Activated T-helper 1 cell treated with anti-CD3 and anti-CD28 coated beads, Interleukin-12 subunit alpha, Interleukin-12 subunit beta, Interleukin-2, Interleukin-4 antibody, amounts not matched to agents 30 ng/mL and 10 ng/mL and 1 ng/mL, durations not matched to agents 14 hours and 24 hours and 36 hours (primary cell): Measurements from ENCODE around the gene FAM240B. TPM values are rescaled to one million over a fixed set of nuclear protein-coding genes. Genes with fewer than 3 reads are reported as not detected.

ENCODE experiments used
- DNase-seq: peaks from one replicate; pipeline ENCODE4 v3.0.0; 2021; ENCODE audit warnings: low spot score
- H3K27ac Mint-ChIP-seq: one replicate; pipeline ENCODE4 v1.8.0; 2021; ENCODE audit warnings: mild to moderate bottlenecking, mixed read lengths
- H3K27me3 Mint-ChIP-seq: one replicate; pipeline ENCODE4 v1.8.0; 2022; ENCODE audit warnings: mild to moderate bottlenecking, moderate library complexity, mixed read lengths; ENCODE audit not compliant: insufficient read depth
- H3K36me3 Mint-ChIP-seq: one replicate; pipeline ENCODE4 v1.8.0; 2021; ENCODE audit warnings: low read depth, mixed read lengths
- H3K4me1 Mint-ChIP-seq: one replicate; pipeline ENCODE4 v1.8.0; 2021; ENCODE audit warnings: low read depth, mixed read lengths
- H3K4me3 Mint-ChIP-seq: one replicate; pipeline ENCODE4 v1.8.0; 2021; ENCODE audit warnings: mild to moderate bottlenecking, moderate library complexity, mixed read lengths
- H3K9me3 Mint-ChIP-seq: one replicate; pipeline ENCODE4 v1.8.0; 2021; ENCODE audit warnings: mixed read lengths
- intact Hi-C: fragments of 100-400 bp; cut with micrococcal nuclease; formaldehyde crosslinking; loops from one replicate; pipeline ENCODE4 v1.15.1; 2024
- total RNA-seq: library from RNA; stranded (reverse); gene quantifications from 2 replicates; pipeline ENCODE4 v1.2.3, GENCODE V29; 2022

FAM240B gene
- total RNA-seq, 1 donor from 2014 or later: not detected

- Mint-ChIP-seq H3K27me3 (peaks cover 3% of the 10 kb centered on the region), H3K9me3 (no peaks in the 10 kb centered on the region), H3K4me1 (no peaks in the 10 kb centered on the region), H3K27ac (no peak overlapping the region), H3K4me3 (no peak overlapping the region), H3K36me3 (no peaks in the 10 kb centered on the region)
- no peak for DNase-seq
- intact Hi-C loops: no loop called here
These were observed 44.1 kb downstream of the FAM240B start for GRCh38 chr9:38675831-38676230.

- no peaks in the 10 kb centered on the region for H3K4me1 Mint-ChIP-seq
These were observed 44.7 kb downstream of the FAM240B start for GRCh38 chr9:38675211-38675610.

GRCh38 chr9:38673399-38674193 is 46.3 kb downstream of the FAM240B start:
- no peak overlapping the region for H3K4me3 Mint-ChIP-seq
- H3K27me3 Mint-ChIP-seq: no peaks in the 10 kb centered on the region
- no peak for DNase-seq
- no peaks in the 10 kb centered on the region for H3K4me1 Mint-ChIP-seq
- no peak overlapping the region for H3K27ac Mint-ChIP-seq
- H3K9me3 Mint-ChIP-seq: no peaks in the 10 kb centered on the region
- intact Hi-C loops: loop anchor here (5.0 kb wide), 1 partner anchor 56 kb away; no protein-coding TSS in a partner anchor
- no peaks in the 10 kb centered on the region for H3K36me3 Mint-ChIP-seq

More at GRCh38 chr9:38675211-38675610, 44.7 kb downstream of the FAM240B start:
- Mint-ChIP-seq H3K9me3 (no peaks in the 10 kb centered on the region), H3K36me3 (no peaks in the 10 kb centered on the region), H3K4me3 (no peak overlapping the region), H3K27me3 (no peaks in the 10 kb centered on the region), H3K27ac (no peak overlapping the region)
- intact Hi-C loops: no loop called here
- no peak for DNase-seq

GRCh38 chr9:38671748-38672147 is 48.2 kb downstream of the FAM240B start:
- intact Hi-C loops: loop anchor here (5.0 kb wide), 1 partner anchor 54 kb away; no protein-coding TSS in a partner anchor
- H3K4me3 Mint-ChIP-seq: no peak overlapping the region

GRCh38 chr9:38671372-38671731 is 48.6 kb downstream of the FAM240B start:
- intact Hi-C loops: loop anchor here (5.0 kb wide), 1 partner anchor 54 kb away; no protein-coding TSS in a partner anchor
- H3K4me3 Mint-ChIP-seq: no peak overlapping the region
- H3K9me3 Mint-ChIP-seq: no peaks in the 10 kb centered on the region
- H3K36me3 Mint-ChIP-seq: no peaks in the 10 kb centered on the region
- no peak for DNase-seq
- H3K27me3 Mint-ChIP-seq: no peaks in the 10 kb centered on the region
- H3K4me1 Mint-ChIP-seq: no peaks in the 10 kb centered on the region
- no peak overlapping the region for H3K27ac Mint-ChIP-seq

More at GRCh38 chr9:38671748-38672147, 48.2 kb downstream of the FAM240B start:
- H3K27me3 Mint-ChIP-seq: no peaks in the 10 kb centered on the region
- DNase-seq: no peak
- no peaks in the 10 kb centered on the region for H3K9me3 Mint-ChIP-seq
- H3K27ac Mint-ChIP-seq: no peak overlapping the region
- no peaks in the 10 kb centered on the region for H3K4me1 Mint-ChIP-seq
- no peaks in the 10 kb centered on the region for H3K36me3 Mint-ChIP-seq

- intact Hi-C loops: loop anchor here (5.0 kb wide), 1 partner anchor 53 kb away; no protein-coding TSS in a partner anchor
- Mint-ChIP-seq H3K27ac (no peak overlapping the region), H3K4me1 (no peaks in the 10 kb centered on the region), H3K4me3 (no peak overlapping the region), H3K27me3 (no peaks in the 10 kb centered on the region), H3K9me3 (no peaks in the 10 kb centered on the region), H3K36me3 (no peaks in the 10 kb centered on the region)
- DNase-seq: no peak
These were observed 49.2 kb downstream of the FAM240B start for GRCh38 chr9:38670542-38671371.

- no peaks in the 10 kb centered on the region for H3K9me3 Mint-ChIP-seq
- H3K27ac Mint-ChIP-seq: no peak overlapping the region
- intact Hi-C loops: no loop called here
- H3K4me3 Mint-ChIP-seq: no peak overlapping the region
- H3K4me1 Mint-ChIP-seq: no peaks in the 10 kb centered on the region
- H3K36me3 Mint-ChIP-seq: no peaks in the 10 kb centered on the region
- H3K27me3 Mint-ChIP-seq: no peaks in the 10 kb centered on the region
- DNase-seq: no peak
These were observed 51.0 kb downstream of the FAM240B start for GRCh38 chr9:38668791-38669466.

- no peaks in the 10 kb centered on the region for H3K36me3 Mint-ChIP-seq
- no peak overlapping the region for H3K27ac Mint-ChIP-seq
- H3K4me3 Mint-ChIP-seq: no peak overlapping the region
- H3K9me3 Mint-ChIP-seq: no peaks in the 10 kb centered on the region
- no peak for DNase-seq
- intact Hi-C loops: no loop called here
- peaks cover 6% of the 10 kb centered on the region for H3K27me3 Mint-ChIP-seq
- no peaks in the 10 kb centered on the region for H3K4me1 Mint-ChIP-seq
These were observed 57.0 kb downstream of the FAM240B start for GRCh38 chr9:38662763-38663593.

- Mint-ChIP-seq H3K4me3 (no peak overlapping the region), H3K9me3 (no peaks in the 10 kb centered on the region)
These were observed 60.4 kb downstream of the FAM240B start for GRCh38 chr9:38659538-38659937.

GRCh38 chr9:38656896-38657295 is 63.0 kb downstream of the FAM240B start:
- Mint-ChIP-seq H3K36me3 (no peaks in the 10 kb centered on the region), H3K27me3 (peaks cover 6% of the 10 kb centered on the region), H3K4me3 (no peak overlapping the region), H3K4me1 (no peaks in the 10 kb centered on the region), H3K9me3 (no peaks in the 10 kb centered on the region), H3K27ac (no peak overlapping the region)
- intact Hi-C loops: no loop called here
- DNase-seq: no peak

More at GRCh38 chr9:38659538-38659937, 60.4 kb downstream of the FAM240B start:
- Mint-ChIP-seq H3K36me3 (no peaks in the 10 kb centered on the region), H3K27me3 (peaks cover 12% of the 10 kb centered on the region), H3K4me1 (no peaks in the 10 kb centered on the region), H3K27ac (no peak overlapping the region)
- intact Hi-C loops: no loop called here
- no peak for DNase-seq

GRCh38 chr9:38652486-38652885 is 67.4 kb downstream of the FAM240B start:
- Mint-ChIP-seq H3K9me3 (no peaks in the 10 kb centered on the region), H3K4me3 (no peak overlapping the region), H3K36me3 (no peaks in the 10 kb centered on the region), H3K27me3 (peaks cover 4% of the 10 kb centered on the region), H3K4me1 (no peaks in the 10 kb centered on the region), H3K27ac (no peak overlapping the region)
- no peak for DNase-seq
- intact Hi-C loops: no loop called here

GRCh38 chr9:38652044-38652443 is 67.9 kb downstream of the FAM240B start:
- no peak for DNase-seq
- no peaks in the 10 kb centered on the region for H3K36me3 Mint-ChIP-seq
- H3K27ac Mint-ChIP-seq: no peak overlapping the region
- H3K4me3 Mint-ChIP-seq: no peak overlapping the region
- no peaks in the 10 kb centered on the region for H3K4me1 Mint-ChIP-seq
- H3K9me3 Mint-ChIP-seq: no peaks in the 10 kb centered on the region
- H3K27me3 Mint-ChIP-seq: no peaks in the 10 kb centered on the region
- intact Hi-C loops: no loop called here
